Measurements from ENCODE around the gene LRRC31.

Gene LRRC31

GRCh38 chr3:169838511-169839030 is 31.2 kb downstream of the LRRC31 start:
- no peak overlapping the region for H3K4me3 ChIP-seq (ENCODE audit: control insufficient read depth, low read depth, low read length)
- no peak for DNase-seq (ENCODE audit: low read depth)
- TF ChIP-seq, protein P1, sequence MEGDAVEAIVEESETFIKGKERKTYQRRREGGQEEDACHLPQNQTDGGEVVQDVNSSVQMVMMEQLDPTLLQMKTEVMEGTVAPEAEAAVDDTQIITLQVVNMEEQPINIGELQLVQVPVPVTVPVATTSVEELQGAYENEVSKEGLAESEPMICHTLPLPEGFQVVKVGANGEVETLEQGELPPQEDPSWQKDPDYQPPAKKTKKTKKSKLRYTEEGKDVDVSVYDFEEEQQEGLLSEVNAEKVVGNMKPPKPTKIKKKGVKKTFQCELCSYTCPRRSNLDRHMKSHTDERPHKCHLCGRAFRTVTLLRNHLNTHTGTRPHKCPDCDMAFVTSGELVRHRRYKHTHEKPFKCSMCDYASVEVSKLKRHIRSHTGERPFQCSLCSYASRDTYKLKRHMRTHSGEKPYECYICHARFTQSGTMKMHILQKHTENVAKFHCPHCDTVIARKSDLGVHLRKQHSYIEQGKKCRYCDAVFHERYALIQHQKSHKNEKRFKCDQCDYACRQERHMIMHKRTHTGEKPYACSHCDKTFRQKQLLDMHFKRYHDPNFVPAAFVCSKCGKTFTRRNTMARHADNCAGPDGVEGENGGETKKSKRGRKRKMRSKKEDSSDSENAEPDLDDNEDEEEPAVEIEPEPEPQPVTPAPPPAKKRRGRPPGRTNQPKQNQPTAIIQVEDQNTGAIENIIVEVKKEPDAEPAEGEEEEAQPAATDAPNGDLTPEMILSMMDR (IDR thresholded peaks at IDR 0.05; ENCODE audit: control insufficient read depth, insufficient read depth, low read depth, low read length, missing control alignments), result no peak

GRCh38 chr3:169836942-169837275 is 32.8 kb downstream of the LRRC31 start:
- no peak for DNase-seq (ENCODE audit: low read depth)
- TF ChIP-seq, protein P1 (IDR thresholded peaks at IDR 0.05; ENCODE audit: control insufficient read depth, insufficient read depth, low read depth, low read length, missing control alignments), result no peak
- H3K4me3 ChIP-seq (ENCODE audit: control insufficient read depth, low read depth, low read length), result no peak overlapping the region

DNA sequence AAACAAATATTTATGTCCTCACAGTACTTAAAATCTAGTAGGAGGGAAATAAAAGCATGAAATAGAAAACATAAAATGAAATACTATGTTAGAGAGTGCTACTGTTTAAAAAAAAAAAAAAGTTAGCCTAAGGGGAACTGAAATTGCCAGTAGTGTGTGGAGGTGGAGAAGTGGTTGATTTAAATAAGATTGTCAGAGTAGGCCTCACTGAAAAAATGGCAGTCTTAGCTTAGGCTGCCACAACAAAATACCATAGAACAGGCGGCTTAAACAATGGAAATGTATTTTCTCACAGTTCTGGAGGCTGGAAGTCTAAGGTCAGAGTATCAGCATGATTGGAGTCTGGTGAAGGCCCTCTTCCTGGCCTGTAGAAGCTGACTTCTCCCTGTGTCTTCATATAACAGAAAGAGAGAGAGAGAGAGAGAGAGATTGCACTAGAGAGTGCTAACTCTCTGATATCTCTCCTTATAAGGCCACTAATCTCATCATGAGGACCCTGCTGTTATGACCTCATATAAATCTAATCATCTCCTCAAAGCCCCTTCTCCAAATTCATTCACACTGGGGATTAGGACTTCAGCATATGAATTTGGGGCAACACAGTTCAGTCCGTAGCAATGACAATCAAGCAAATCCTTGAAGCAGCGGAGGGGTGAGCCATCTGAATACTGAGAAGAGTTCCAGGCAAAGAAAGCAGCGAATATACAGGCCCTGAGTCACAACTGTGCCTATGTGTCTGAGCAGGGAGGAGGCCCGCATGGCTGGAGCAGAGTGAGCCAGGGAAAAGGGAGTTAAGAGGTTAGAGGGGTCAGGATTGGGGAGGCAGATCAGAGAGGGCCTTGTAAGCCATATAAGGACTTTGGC is 33.4 kb downstream of the LRRC31 start:
- DNase-seq (ENCODE audit: low read depth), result no peak
- TF ChIP-seq, protein P1 (IDR thresholded peaks at IDR 0.05; ENCODE audit: control insufficient read depth, insufficient read depth, low read depth, low read length, missing control alignments), result no peak
- no peak overlapping the region for H3K4me3 ChIP-seq (ENCODE audit: control insufficient read depth, low read depth, low read length)

DNA sequence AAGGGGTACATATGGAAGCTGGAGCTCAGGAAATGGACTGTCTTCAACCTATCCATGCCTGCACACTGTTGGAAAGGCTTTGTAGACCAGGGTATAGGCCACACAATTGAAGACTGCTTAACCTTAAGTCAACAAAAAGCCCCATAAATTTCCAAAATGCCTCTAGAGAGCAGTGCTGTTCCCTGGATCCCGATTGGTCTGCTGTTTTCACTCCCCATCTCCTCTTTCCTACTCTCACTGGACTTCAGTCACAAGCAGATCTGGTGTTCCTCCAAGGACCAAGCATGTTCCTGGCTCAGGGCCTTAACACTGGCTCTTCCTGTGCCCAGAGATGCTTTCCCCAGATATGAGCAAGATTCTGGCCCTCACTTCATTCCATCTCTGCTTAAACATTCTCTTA is 34.2 kb downstream of the LRRC31 start:
- no peak overlapping the region for H3K4me3 ChIP-seq (ENCODE audit: control insufficient read depth, low read depth, low read length)
- TF ChIP-seq, protein P1 (IDR thresholded peaks at IDR 0.05; ENCODE audit: control insufficient read depth, insufficient read depth, low read depth, low read length, missing control alignments), result no peak
- no peak for DNase-seq (ENCODE audit: low read depth)

DNA sequence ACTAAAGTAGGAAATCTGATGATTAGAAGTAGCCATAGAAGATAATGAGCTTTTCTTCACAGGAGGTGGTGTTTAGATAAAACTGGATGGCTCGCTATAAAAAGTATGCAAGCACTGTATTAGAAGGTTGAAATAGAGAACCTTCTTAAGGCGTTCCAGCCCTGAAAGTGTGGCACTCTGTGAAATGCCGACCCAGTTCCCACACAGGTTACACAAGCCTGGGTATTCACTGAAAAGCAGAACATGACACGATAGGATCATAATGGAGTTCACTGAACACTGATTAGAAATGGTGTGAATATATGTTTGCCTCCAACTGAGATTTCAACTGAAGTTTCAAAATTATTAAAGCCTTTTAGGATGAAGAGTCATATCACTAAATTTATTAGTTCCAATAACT is 42.0 kb downstream of the LRRC31 start:
- DNase-seq (ENCODE audit: low read depth), result no peak
- H3K4me3 ChIP-seq (ENCODE audit: control insufficient read depth, low read depth, low read length), result no peak overlapping the region

DNA sequence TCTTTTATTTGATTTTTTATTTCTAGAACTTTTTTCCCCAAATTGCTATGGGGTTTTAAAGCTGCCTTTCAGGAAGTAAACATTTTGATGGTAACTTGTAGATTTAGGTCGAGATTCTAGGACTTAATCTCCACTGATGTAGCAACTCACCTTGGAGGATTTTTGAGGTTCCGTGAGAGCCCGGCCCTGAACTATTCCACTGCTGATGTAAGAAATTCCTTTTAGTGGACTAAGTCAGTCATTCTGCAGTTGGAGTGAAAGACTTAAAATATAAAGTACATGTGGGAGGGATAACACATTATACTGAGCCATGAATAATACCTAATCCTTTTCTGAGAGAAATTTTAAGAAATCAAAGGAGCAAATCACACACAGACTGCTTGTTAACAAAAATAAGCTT is 44.4 kb downstream of the LRRC31 start:
- no peak overlapping the region for H3K4me3 ChIP-seq (ENCODE audit: control insufficient read depth, low read depth, low read length)
- TF ChIP-seq, protein P1 (IDR thresholded peaks at IDR 0.05; ENCODE audit: control insufficient read depth, insufficient read depth, low read depth, low read length, missing control alignments), result no peak
- no peak for DNase-seq (ENCODE audit: low read depth)

More for the DNA sequence above, 42.0 kb downstream of the LRRC31 start:
- TF ChIP-seq, protein P1 (IDR thresholded peaks at IDR 0.05; ENCODE audit: control insufficient read depth, insufficient read depth, low read depth, low read length, missing control alignments), result no peak

All from AG09309 (cell line).